Body of pancreas (tissue), 4 donors: Measurements from ENCODE around the gene RAB34. TPM values are rescaled to one million over a fixed set of nuclear protein-coding genes. Genes with fewer than 3 reads are reported as not detected.

ENCODE experiments used
- ATAC-seq: fragments of 150-250 bp; one replicate; pipeline ENCODE4 v1.9.1; 2016
- DNase-seq, 4 donors: peaks; one replicate each; pipeline ENCODE4 v3.0.0-alpha.2; 2019
- H3K27ac ChIP-seq, 4 donors: fragments of 200-600 bp; sonication (generic); 1 replicate in 3 of 4; 2 replicates in 1 of 4; pipeline versions ENCODE4 v1.5.1 to v1.6.1; 2016 to 2019; ENCODE audit warnings: mild to moderate bottlenecking in 1 of 4, mixed read lengths in 1 of 4, moderate library complexity in 1 of 4
- H3K27me3 ChIP-seq, 2 donors: fragments of 200-600 bp; sonication (generic); one replicate each; pipeline ENCODE4 v1.6.0; 2016; ENCODE audit warnings: mild to moderate bottlenecking in 1 of 2
- H3K36me3 ChIP-seq, 2 donors: fragments of 200-600 bp; sonication (generic); replicated peaks in 1 of 2; 2 replicates each; pipeline ENCODE4 v1.5.1; 2016; ENCODE audit warnings: low read depth in 2 of 2; ENCODE audit not compliant: insufficient read depth in 1 of 2
- H3K4me1 ChIP-seq: fragments of 200-600 bp; sonication (generic); one replicate; pipeline ENCODE4 v1.6.0; 2016
- H3K4me3 ChIP-seq, 2 donors: fragments of 200-600 bp; sonication (generic); 1 replicate in 1 of 2; 2 replicates in 1 of 2; pipeline ENCODE4 v1.5.1; 2016 to 2019
- H3K9me3 ChIP-seq, 3 donors: fragments of 200-600 bp; sonication (generic); 1 replicate in 2 of 3; 2 replicates in 1 of 3; pipeline ENCODE4 v1.5.1; 2016
- CTCF ChIP-seq, 7 experiments: fragments of 450-650 bp in 4 of 7; fragments of 200-600 bp in 3 of 7; sonication (generic) in 3 of 7; IDR thresholded peaks; one replicate each; pipeline ENCODE4 v1.5.1; 2016 to 2019; ENCODE audit warnings: antibody characterized with exemption in 7 of 7
- POLR2A ChIP-seq, 3 donors: fragments of 450-650 bp; IDR thresholded peaks; one replicate each; pipeline ENCODE4 v1.6.1; 2016; ENCODE audit warnings: antibody characterized with exemption in 3 of 3, mild to moderate bottlenecking in 2 of 3
- WGBS, 2 donors: methylation state at CpG; one replicate each; pipeline ENCODE4 v1.1.5; 2017; 5-methylcytosine and 5-hydroxymethylcytosine counted together
- intact Hi-C: fragments of 100-400 bp; cut with DNase I; formaldehyde crosslinking; loops from one replicate; pipeline ENCODE4 v1.15.1; 2023
- total RNA-seq, 2 donors: library from RNA; depleted of rRNA; stranded (reverse); fragments of >200 nt; gene quantifications; one replicate each; pipeline ENCODE4 v1.1.0, GENCODE V29; 2016

Gene RAB34
- total RNA-seq, 2 donors from 2014 or later, result 18.2 to 61.3 TPM

- TF ChIP-seq CTCF (IDR thresholded peaks at IDR 0.05), result no peak
- TF ChIP-seq POLR2A (IDR thresholded peaks at IDR 0.05), result peak in 1 of 3 donors; percentile 4
- peak overlapping the region in 3 of 4 donors; percentile 33 to 98 (median 94) for H3K27ac ChIP-seq
- H3K27me3 ChIP-seq, result no peaks in the 10 kb centered on the region
- intact Hi-C loops, result no loop called here
- no peak overlapping the region for H3K4me3 ChIP-seq
- H3K9me3 ChIP-seq, result no peaks in the 10 kb centered on the region
- H3K36me3 ChIP-seq, result peaks cover 0 to 7% of the 10 kb centered on the region in 2 donors
- no peak for ATAC-seq
- WGBS, 2 donors, result 10 to 53% methylated on average over 4 to 18 of the region's 18 CpGs
- DNase-seq, result peak in 2 of 4 donors; percentile 41 to 52
- peaks cover 58% of the 10 kb centered on the region for H3K4me1 ChIP-seq
These were observed 31.3 kb upstream of the RAB34 start for GRCh38 chr17:28748852-28749515.

- intact Hi-C loops, result no loop called here
- no peaks in the 10 kb centered on the region for H3K27me3 ChIP-seq
- peaks cover 0 to 7% of the 10 kb centered on the region in 2 donors for H3K36me3 ChIP-seq
- TF ChIP-seq CTCF (IDR thresholded peaks at IDR 0.05), result no peak
- no peak for TF ChIP-seq POLR2A (IDR thresholded peaks at IDR 0.05)
- 54 to 70% methylated on average over 9 to 18 of the region's 18 CpGs for WGBS, 2 donors
- no peak for ATAC-seq
- peak in 2 of 4 donors; percentile 19 to 22 for DNase-seq
- peak overlapping the region; percentile 93 to 98 (median 94) for H3K27ac ChIP-seq
- H3K4me3 ChIP-seq, result no peak overlapping the region
- peaks cover 64% of the 10 kb centered on the region for H3K4me1 ChIP-seq
- H3K9me3 ChIP-seq, result no peaks in the 10 kb centered on the region
These were observed 30.4 kb upstream of the RAB34 start for GRCh38 chr17:28747801-28748750.

- ATAC-seq, result peak; percentile 41
- Histone ChIP-seq H3K27ac (peak overlapping the region; percentile 93 to 98 (median 94)), H3K36me3 (peaks cover 0 to 7% of the 10 kb centered on the region in 2 donors), H3K9me3 (no peaks in the 10 kb centered on the region), H3K4me1 (peaks cover 71% of the 10 kb centered on the region), H3K27me3 (no peaks in the 10 kb centered on the region), H3K4me3 (no peak overlapping the region)
- 13 to 17% methylated on average over 1 to 7 of the region's 7 CpGs for WGBS, 2 donors
- peak in 1 of 7 experiments; percentile 23 for TF ChIP-seq CTCF (IDR thresholded peaks at IDR 0.05)
- peak; percentile 3 to 32 (median 20) for TF ChIP-seq POLR2A (IDR thresholded peaks at IDR 0.05)
- peak; percentile 80 to 93 (median 92) for DNase-seq
- intact Hi-C loops, result no loop called here
These were observed 29.5 kb upstream of the RAB34 start for GRCh38 chr17:28747051-28747691.

- 4 to 20% methylated on average over 1 to 5 of the region's 5 CpGs for WGBS, 2 donors
- peak; percentile 56 for ATAC-seq
- DNase-seq, result peak; percentile 83 to 93 (median 92)
- no peaks in the 10 kb centered on the region for H3K9me3 ChIP-seq
- H3K27ac ChIP-seq, result peak overlapping the region; percentile 93 to 98 (median 94)
- peaks cover 71% of the 10 kb centered on the region for H3K4me1 ChIP-seq
- H3K4me3 ChIP-seq, result no peak overlapping the region
- intact Hi-C loops, result no loop called here
- H3K27me3 ChIP-seq, result no peaks in the 10 kb centered on the region
- peaks cover 0 to 7% of the 10 kb centered on the region in 2 donors for H3K36me3 ChIP-seq
- TF ChIP-seq POLR2A (IDR thresholded peaks at IDR 0.05) (no peak), CTCF (IDR thresholded peaks at IDR 0.05) (no peak)
These were observed 29.0 kb upstream of the RAB34 start for GRCh38 chr17:28746611-28747050.
